Endodermal cell (in vitro differentiated cells): ENCODE measurements around the gene C14orf119. TPM values are rescaled to one million over a fixed set of nuclear protein-coding genes. Genes with fewer than 3 reads are reported as not detected.

Source experiments
- DNase-seq: peaks from one replicate; pipeline ENCODE4 v3.0.0-alpha.2; 2017
- H3K27ac ChIP-seq: 2 replicates; pipeline ENCODE4 v1.5.1; 2013; ENCODE audit warnings: mild to moderate bottlenecking, low read depth, low read length, moderate library complexity
- H3K27me3 ChIP-seq: 2 replicates; pipeline ENCODE4 v1.6.1; 2013; ENCODE audit warnings: mild to moderate bottlenecking, low read length, moderate library complexity; ENCODE audit not compliant: insufficient read depth, control insufficient read depth, poor library complexity, severe bottlenecking
- H3K36me3 ChIP-seq: 2 replicates; pipeline ENCODE4 v1.7.0; 2013; ENCODE audit warnings: mild to moderate bottlenecking, low read length, moderate library complexity; ENCODE audit not compliant: control insufficient read depth, insufficient read depth
- H3K4me1 ChIP-seq: one replicate; pipeline ENCODE4 v1.7.0; 2013; ENCODE audit warnings: low read length; ENCODE audit not compliant: control insufficient read depth, insufficient read depth
- H3K4me3 ChIP-seq: 2 replicates; pipeline ENCODE4 v1.5.1; 2013; ENCODE audit warnings: mild to moderate bottlenecking, low read length, moderate library complexity
- H3K9ac ChIP-seq: 2 replicates; pipeline ENCODE4 v1.6.1; 2013; ENCODE audit warnings: mild to moderate bottlenecking, low read length, moderate library complexity; ENCODE audit not compliant: poor library complexity, severe bottlenecking; ENCODE audit errors: extremely low read depth
- H3K9me3 ChIP-seq: 2 replicates; pipeline ENCODE4 v1.6.1; 2013; ENCODE audit warnings: mild to moderate bottlenecking, low read length, moderate library complexity; ENCODE audit not compliant: control insufficient read depth
- H3K27ac Mint-ChIP-seq: 2 replicates; pipeline ENCODE4 v1.8.0; 2020; ENCODE audit warnings: mixed read lengths
- H3K27me3 Mint-ChIP-seq: 2 replicates; pipeline ENCODE4 v1.8.0; 2021; ENCODE audit warnings: mild to moderate bottlenecking, mixed read lengths; ENCODE audit not compliant: insufficient read depth
- H3K36me3 Mint-ChIP-seq: 2 replicates; pipeline ENCODE4 v1.8.0; 2020; ENCODE audit warnings: low read depth, mixed read lengths
- H3K4me1 Mint-ChIP-seq: 2 replicates; pipeline ENCODE4 v1.8.0; 2020; ENCODE audit warnings: mixed read lengths
- H3K4me3 Mint-ChIP-seq: 2 replicates; pipeline ENCODE4 v1.8.0; 2020; ENCODE audit warnings: mild to moderate bottlenecking, moderate library complexity, mixed read lengths
- H3K9me3 Mint-ChIP-seq: 2 replicates; pipeline ENCODE4 v1.8.0; 2020; ENCODE audit warnings: mild to moderate bottlenecking, mixed read lengths
- CTCF ChIP-seq: fragments of 200-600 bp; sonication (generic); conservative IDR thresholded peaks from 2 replicates; pipeline ENCODE4 v1.5.0; 2021; ENCODE audit warnings: antibody characterized with exemption, mild to moderate bottlenecking
- WGBS, 2 experiments: methylation state at CpG; one replicate each; pipeline versions ENCODE4 v1.1.5 to v1.1.7; 2013; ENCODE audit warnings: missing lambda C conversion rate in 2 of 2, mixed read lengths in 1 of 2; ENCODE audit not compliant: insufficient coverage in 1 of 2, insufficient read length in 1 of 2; 5-methylcytosine and 5-hydroxymethylcytosine counted together
- total RNA-seq, 2 donors: library from RNA; stranded (reverse); fragmentation: NEBNext Ultra II Directional in 1 of 2; extraction: Animal tissue kit (Norgen Biotek cat#: 25700) in 1 of 2; gene quantifications; 2 replicates in 1 of 2; 3 replicates in 1 of 2; pipeline ENCODE4 v1.2.1, GENCODE V29; 2021

Gene C14orf119
- total RNA-seq, 2 donors from 2014 or later = 76.7 to 82.9 TPM

- no peak for TF ChIP-seq CTCF
- Histone ChIP-seq H3K9ac (no peak overlapping the region), H3K27ac (no peak overlapping the region), H3K4me3 (no peak overlapping the region), H3K36me3 (peaks cover 25% of the 10 kb centered on the region), H3K9me3 (no peaks in the 10 kb centered on the region), H3K27me3 (no peaks in the 10 kb centered on the region), H3K4me1 (peaks cover 19% of the 10 kb centered on the region)
- Mint-ChIP-seq H3K27ac (no peak overlapping the region), H3K9me3 (peaks cover 5% of the 10 kb centered on the region), H3K4me3 (no peak overlapping the region), H3K36me3 (peaks cover 25% of the 10 kb centered on the region), H3K27me3 (no peaks in the 10 kb centered on the region), H3K4me1 (peaks cover 30% of the 10 kb centered on the region)
- DNase-seq = no peak
- 97 to 99% methylated on average over 47 to 85 of the region's 85 CpGs for WGBS, 2 experiments
Observed at GRCh38 chr14:23047751-23048693, 47.3 kb upstream of the C14orf119 start.

GRCh38 chr14:23049011-23049410 lies 46.3 kb upstream of the C14orf119 start:
- Mint-ChIP-seq H3K4me1 (peaks cover 27% of the 10 kb centered on the region), H3K36me3 (peaks cover 30% of the 10 kb centered on the region), H3K9me3 (peaks cover 5% of the 10 kb centered on the region), H3K4me3 (no peak overlapping the region), H3K27me3 (no peaks in the 10 kb centered on the region), H3K27ac (no peak overlapping the region)
- 95 to 100% methylated on average over 2 to 8 of the region's 9 CpGs for WGBS, 2 experiments
- Histone ChIP-seq H3K36me3 (peaks cover 31% of the 10 kb centered on the region), H3K4me1 (peaks cover 19% of the 10 kb centered on the region), H3K9ac (no peak overlapping the region), H3K27ac (no peak overlapping the region), H3K27me3 (no peaks in the 10 kb centered on the region), H3K9me3 (no peaks in the 10 kb centered on the region), H3K4me3 (no peak overlapping the region)
- no peak for DNase-seq
- TF ChIP-seq CTCF = no peak

- Histone ChIP-seq H3K4me1 (no peaks in the 10 kb centered on the region), H3K9me3 (no peaks in the 10 kb centered on the region), H3K27me3 (no peaks in the 10 kb centered on the region), H3K36me3 (peaks cover 31% of the 10 kb centered on the region), H3K9ac (no peak overlapping the region), H3K4me3 (no peak overlapping the region), H3K27ac (no peak overlapping the region)
- TF ChIP-seq CTCF = no peak
- Mint-ChIP-seq H3K4me1 (peaks cover 13% of the 10 kb centered on the region), H3K36me3 (peaks cover 33% of the 10 kb centered on the region), H3K9me3 (peaks cover 5% of the 10 kb centered on the region), H3K27me3 (no peaks in the 10 kb centered on the region), H3K27ac (no peak overlapping the region), H3K4me3 (no peak overlapping the region)
- DNase-seq = no peak
- 89 to 97% methylated on average over 3 to 5 of the region's 5 CpGs for WGBS, 2 experiments
Observed at GRCh38 chr14:23051141-23052057, 43.9 kb upstream of the C14orf119 start.
